Cortex of kidney (tissue), 1 donor: ENCODE results near the gene DUS3L.

Experiments
- DNase-seq: peaks from one replicate; lab custom pipeline; 2025; lab: John Stamatoyannopoulos, UW

Gene DUS3L

GRCh38 chr19:5790559-5791520, at the start of gene DUS3L:
Gene DUS3L, minus strand, starts transcription at chr19:5791163. Its CDS starts 22 bp downstream, at chr19:5791141.
- no peak for DNase-seq

DNA sequence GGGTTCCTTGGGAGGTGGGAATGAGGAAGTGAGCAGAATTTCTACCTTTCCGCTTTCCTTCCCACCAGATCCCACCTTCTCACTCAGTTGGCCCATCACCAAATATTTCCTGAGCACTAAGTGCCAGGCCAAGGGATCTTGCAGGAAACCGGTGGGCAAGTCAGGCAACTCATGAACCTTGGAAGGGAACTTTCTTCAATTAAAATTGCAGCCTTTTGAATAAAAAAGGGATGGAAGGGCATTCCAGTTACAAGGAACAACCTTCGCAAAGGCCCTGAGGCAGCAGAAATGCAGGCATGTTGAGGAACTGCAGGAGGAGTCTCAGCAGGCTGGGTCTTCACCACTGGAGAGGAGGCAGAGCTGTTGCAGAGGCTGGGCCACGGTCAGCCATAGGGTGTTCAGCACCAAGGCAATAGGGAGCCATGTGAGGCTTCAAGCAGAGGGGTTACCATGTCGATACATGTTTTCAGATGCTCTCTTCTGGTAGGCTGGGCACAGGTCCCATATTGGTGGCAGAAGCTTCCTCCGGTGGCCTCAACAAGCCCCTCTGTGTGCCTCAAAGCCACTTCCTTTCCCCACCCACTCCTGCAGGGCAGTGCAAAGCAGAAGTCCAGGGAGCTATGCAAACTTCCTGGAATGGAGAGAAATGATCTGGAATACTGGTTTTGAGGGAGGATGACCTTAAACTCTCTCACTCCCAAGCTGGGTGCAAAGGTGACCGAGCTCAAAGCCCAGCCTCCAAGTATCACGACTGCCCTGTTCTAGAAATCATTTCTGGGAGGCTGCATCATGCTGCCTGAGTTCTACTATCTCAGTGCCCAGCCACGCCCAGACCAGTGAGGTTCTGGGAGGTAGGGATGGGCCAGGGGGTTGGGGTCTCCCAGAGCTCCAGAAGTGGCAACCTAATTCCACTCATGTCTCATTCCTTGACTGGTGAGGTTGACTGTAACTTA, 48.4 kb upstream of the DUS3L start, which contains the start of gene FUT6:
Gene FUT6 (minus strand): TSS at position 638 of the 953 bp plus-strand sequence. CDS start 7,135 bp downstream, outside the sequence.
- DNase-seq, result no peak

GRCh38 chr19:5838353-5839064, 47.5 kb upstream of the DUS3L start:
- DNase-seq, result no peak

DNA sequence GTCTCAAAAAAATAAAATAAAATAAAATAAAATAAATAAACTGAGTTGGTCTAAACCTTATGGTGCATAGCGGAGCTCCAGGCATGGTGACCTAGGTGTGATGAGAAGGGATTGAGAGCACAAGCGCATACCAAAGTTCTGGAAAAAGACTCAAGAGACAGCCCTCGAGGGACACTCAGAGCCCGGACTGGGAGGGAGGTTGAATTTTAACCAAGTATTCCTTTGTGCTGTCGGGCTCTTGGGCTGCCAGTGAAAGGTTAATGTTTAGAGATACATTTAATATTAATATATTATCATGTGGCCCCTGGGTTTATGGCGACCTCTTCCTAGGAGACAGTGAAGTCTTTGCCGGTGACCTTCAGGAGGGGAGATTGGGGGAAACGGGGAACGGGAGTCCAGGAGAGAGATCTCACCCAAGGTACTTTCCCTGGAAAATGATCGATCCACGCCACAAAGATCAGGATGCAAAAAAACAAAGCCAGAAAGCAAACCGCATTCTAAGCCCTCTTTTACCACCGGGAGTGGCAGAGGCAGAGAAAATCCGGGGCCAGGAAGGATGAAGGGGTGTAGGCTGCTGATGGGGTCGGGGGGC, 46.9 kb upstream of the DUS3L start:
- no peak for DNase-seq

GRCh38 chr19:5832527-5833216, 41.7 kb upstream of the DUS3L start:
- DNase-seq, result no peak

GRCh38 chr19:5832061-5832460, 41.1 kb upstream of the DUS3L start:
- no peak for DNase-seq

- DNase-seq, result no peak
Measured at GRCh38 chr19:5831159-5831558, 40.2 kb upstream of the DUS3L start.

DNA sequence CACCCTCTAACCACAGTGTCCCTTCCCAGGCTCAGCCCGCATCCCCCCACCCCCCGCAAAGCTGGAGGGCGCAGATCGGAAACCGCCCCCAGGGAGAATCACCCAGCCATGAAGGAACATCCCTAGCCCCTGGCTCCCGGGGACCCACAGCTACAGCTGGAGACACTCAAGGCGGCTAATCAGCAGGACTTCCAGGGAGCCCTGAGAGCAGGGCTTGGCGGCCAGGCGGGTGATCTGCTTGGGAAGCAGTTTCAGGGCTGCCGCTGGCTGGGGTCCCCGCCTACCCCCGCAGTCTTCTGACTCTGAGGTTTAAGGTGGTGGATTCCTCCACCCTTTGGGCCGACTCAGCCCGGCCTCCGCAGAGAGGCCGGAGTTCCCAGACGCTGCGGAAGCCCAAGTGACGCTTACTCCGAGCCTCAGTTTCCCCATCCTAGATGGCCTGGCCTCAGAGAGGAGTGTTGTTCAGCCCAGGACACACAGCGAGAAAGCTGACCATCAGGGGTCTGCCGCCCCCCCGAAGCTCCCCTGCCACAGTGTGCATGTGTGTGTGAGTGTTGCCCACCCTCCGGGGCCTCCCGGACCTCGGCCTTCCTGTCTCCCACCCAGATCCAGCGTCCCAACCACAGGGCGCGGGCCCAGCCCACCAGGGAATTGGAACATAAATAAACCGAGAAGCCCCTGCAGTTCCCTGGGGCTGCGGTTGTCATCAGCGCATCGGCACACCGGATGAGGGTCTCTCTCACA, 38.8 kb upstream of the DUS3L start:
- no peak for DNase-seq

DNA sequence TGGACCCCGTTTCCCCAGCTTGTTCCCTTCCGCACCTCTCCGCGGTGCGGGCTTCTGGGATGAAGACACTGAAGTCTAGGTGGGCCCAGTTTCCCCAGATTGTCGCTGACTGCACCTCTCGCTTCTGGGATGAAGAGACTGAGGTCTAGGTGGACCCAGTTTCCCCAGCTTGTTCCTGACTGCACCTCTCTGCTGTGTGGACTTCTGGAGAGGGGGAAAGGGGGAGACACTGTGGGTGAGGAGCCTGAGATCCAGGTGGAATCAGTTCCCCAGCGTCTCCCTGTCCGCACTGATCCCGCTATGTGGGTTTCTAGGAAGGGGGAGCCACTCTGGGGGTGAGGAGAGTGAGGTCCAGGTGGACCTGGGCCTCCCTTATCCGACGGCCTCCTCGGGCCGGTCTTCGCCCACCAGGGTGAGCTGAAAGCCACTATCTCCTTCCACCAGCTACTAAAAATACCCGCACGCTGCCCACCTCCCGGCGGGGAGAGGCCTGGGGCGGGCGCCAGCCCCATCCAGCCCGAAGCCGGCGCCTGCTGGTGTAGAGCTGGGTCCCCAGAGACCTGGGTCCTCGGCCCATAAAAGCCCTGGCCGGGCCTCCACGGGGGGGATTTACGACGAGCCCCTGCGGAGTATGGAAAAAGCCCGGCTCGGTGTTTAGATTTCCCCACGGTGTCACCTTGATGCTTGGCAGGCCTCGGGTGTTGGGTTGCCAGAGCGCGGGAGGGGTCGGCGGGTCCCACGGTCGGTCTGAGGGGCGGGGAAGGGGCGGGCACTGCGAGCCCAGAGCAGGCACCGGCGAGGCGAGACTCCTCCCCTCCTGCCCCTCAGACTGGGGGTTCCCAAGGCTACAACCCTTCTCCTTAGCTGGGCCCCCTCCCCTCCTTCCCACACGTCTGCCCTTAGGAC, 38.0 kb upstream of the DUS3L start:
- no peak for DNase-seq

DNA sequence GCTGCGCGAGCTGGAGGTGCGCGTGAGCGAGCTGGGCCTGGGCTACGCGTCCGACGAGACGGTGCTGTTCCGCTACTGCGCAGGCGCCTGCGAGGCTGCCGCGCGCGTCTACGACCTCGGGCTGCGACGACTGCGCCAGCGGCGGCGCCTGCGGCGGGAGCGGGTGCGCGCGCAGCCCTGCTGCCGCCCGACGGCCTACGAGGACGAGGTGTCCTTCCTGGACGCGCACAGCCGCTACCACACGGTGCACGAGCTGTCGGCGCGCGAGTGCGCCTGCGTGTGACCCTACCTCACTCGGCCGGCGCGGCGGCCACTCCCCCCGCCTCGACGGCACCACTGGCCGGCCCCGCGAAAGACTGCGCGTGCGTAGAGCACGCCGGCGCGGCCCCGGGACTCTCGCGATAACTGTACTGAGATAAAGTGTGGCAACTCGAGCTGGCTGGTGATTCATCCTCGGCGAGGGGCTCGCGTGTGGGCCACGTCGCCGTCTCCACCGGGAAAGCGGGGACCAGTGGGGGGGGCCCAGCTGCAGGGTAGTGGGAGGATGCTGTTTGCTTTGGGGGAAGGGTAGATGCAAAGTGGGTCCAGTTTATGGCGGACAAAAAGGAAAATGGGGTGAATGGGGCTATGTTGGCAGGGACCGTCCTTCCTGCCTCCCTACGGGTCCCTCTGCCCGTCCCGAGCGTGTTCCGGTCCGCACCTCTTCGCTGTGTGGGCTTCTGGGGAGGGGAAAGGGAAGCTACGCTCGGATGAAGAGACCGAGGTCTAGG, 37.1 kb upstream of the DUS3L start:
- DNase-seq, result no peak

DNA sequence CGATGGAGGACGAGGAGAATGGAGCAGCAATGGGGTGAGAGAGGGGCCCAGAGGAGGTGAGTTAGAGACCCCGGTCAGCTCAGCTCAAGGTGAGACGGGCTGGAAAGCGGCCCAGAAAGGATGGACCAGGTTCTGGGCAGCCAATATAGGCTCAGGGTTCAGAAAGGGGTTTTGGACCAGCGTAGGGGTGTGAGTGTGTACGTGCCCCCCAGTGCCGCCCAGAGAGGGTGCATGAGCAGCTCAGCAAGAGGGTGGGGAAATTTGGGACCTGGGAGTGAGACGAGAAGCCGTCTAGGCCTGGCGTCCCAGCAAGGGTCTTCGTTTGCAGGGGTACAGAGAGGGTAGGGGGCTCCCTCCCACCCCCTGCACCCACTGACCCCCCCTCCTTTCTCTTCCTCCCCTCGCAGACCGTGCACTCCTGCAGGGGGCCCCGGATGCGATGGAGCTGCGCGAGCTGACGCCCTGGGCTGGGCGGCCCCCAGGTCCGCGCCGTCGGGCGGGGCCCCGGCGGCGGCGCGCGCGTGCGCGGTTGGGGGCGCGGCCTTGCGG, 36.5 kb upstream of the DUS3L start:
- no peak for DNase-seq

GRCh38 chr19:5826531-5827341, 35.8 kb upstream of the DUS3L start:
- DNase-seq, result no peak

- DNase-seq, result no peak
Measured at GRCh38 chr19:5825178-5825577, 34.2 kb upstream of the DUS3L start.

- no peak for DNase-seq
Measured at GRCh38 chr19:5824751-5825150, 33.8 kb upstream of the DUS3L start.

GRCh38 chr19:5823579-5824281, 32.8 kb upstream of the DUS3L start:
- DNase-seq, result no peak

- no peak for DNase-seq
Measured at GRCh38 chr19:5822181-5822844, 31.4 kb upstream of the DUS3L start.
